H1 (cell line): ENCODE results near the gene COPG1. TPM values are rescaled to one million over a fixed set of nuclear protein-coding genes. Genes with fewer than 3 reads are reported as not detected.

ENCODE experiments used
- CTCF ChIA-PET: fragments of 300-600 bp; sonication (Branson Sonifier 250); formaldehyde crosslinking; loops from one replicate; lab custom pipeline; 2021; ENCODE audit not compliant: partially characterized antibody; lab: Charles Lee
- POLR2A ChIA-PET: fragments of 300-600 bp; sonication (Branson Sonifier 250); formaldehyde crosslinking; loops from one replicate; lab custom pipeline; 2021; ENCODE audit warnings: inconsistent platforms; ENCODE audit not compliant: partially characterized antibody; lab: Charles Lee
- DNase-seq, 2 experiments: peaks; one replicate each; pipeline versions ENCODE4 v3.0.0 to v3.0.0-alpha.2; 2010 to 2022; ENCODE audit warnings: low spot score in 2 of 2, low read depth in 1 of 2, mixed read lengths in 1 of 2
- FAIRE-seq: peaks from 2 replicates; lab custom pipeline; 2011; peaks lifted over from hg19 to GRCh38; lab: Jason Lieb, UNC
- H2AFZ ChIP-seq: 2 replicates; pipeline ENCODE4 v1.8.1; 2012; ENCODE audit warnings: low read length, inconsistent platforms
- H2AK5ac ChIP-seq: 2 replicates; pipeline ENCODE4 v1.6.1; 2013; ENCODE audit warnings: low read depth, low read length
- H2BK120ac ChIP-seq: replicated peaks from 2 replicates; pipeline ENCODE3; 2013; ENCODE audit warnings: low read depth, low read length, inconsistent platforms
- H2BK12ac ChIP-seq: 2 replicates; pipeline ENCODE4 v1.6.1; 2013; ENCODE audit warnings: low read depth, low read length
- H2BK15ac ChIP-seq: 2 replicates; pipeline ENCODE4 v1.6.1; 2013; ENCODE audit warnings: low read length
- H2BK20ac ChIP-seq: 2 replicates; pipeline ENCODE4 v1.6.1; 2013; ENCODE audit warnings: low read length
- H2BK5ac ChIP-seq: 2 replicates; pipeline ENCODE4 v1.6.1; 2013; ENCODE audit warnings: low read depth, low read length
- H3K14ac ChIP-seq: 2 replicates; pipeline ENCODE4 v1.6.1; 2013; ENCODE audit warnings: inconsistent platforms; ENCODE audit not compliant: insufficient read length
- H3K18ac ChIP-seq: 2 replicates; pipeline ENCODE4 v1.6.1; 2013; ENCODE audit warnings: low read length; ENCODE audit errors: extremely low read depth
- H3K23ac ChIP-seq: 2 replicates; pipeline ENCODE4 v1.6.1; 2013; ENCODE audit warnings: inconsistent platforms; ENCODE audit not compliant: insufficient read length
- H3K23me2 ChIP-seq: 2 replicates; pipeline ENCODE4 v1.6.1; 2013; ENCODE audit warnings: low read depth, low read length
- H3K27ac ChIP-seq: 2 replicates; pipeline ENCODE4 v1.6.1; 2011; ENCODE audit warnings: low read depth, low read length, inconsistent platforms
- H3K27me3 ChIP-seq, 4 experiments: replicated peaks in 1 of 4; 1 replicate in 1 of 4; 2 replicates in 3 of 4; pipeline versions ENCODE4 v1.6.1 to v1.8.1; 2011 to 2013; ENCODE audit warnings: low read length in 3 of 4, mild to moderate bottlenecking in 3 of 4, inconsistent platforms in 2 of 4, mixed read lengths in 2 of 4, moderate library complexity in 1 of 4; ENCODE audit not compliant: control insufficient read depth in 3 of 4, insufficient read depth in 3 of 4; ENCODE audit errors: extremely low read depth in 1 of 4
- H3K36me3 ChIP-seq, 4 experiments: 2 replicates each; pipeline versions ENCODE4 v1.6.1 to v1.8.1; 2011 to 2013; ENCODE audit warnings: mild to moderate bottlenecking in 4 of 4, low read length in 3 of 4, moderate library complexity in 2 of 4, control low read depth in 1 of 4, inconsistent platforms in 1 of 4; ENCODE audit not compliant: insufficient read depth in 4 of 4, control insufficient read depth in 2 of 4
- H3K4ac ChIP-seq: replicated peaks from 2 replicates; pipeline ENCODE3; 2013; ENCODE audit warnings: low read length, low read depth, mixed read lengths, inconsistent platforms; ENCODE audit not compliant: insufficient read length
- H3K4me1 ChIP-seq, 4 experiments: replicated peaks in 1 of 4; 1 replicate in 1 of 4; 2 replicates in 3 of 4; pipeline versions ENCODE4 v1.6.1 to v1.8.1; 2011 to 2013; ENCODE audit warnings: low read length in 3 of 4, inconsistent platforms in 2 of 4, mixed read lengths in 1 of 4; ENCODE audit not compliant: insufficient read depth in 4 of 4, control insufficient read depth in 3 of 4
- H3K4me2 ChIP-seq, 2 experiments: 2 replicates each; pipeline versions ENCODE4 v1.6.1 to v1.8.1; 2011 to 2013; ENCODE audit warnings: low read depth in 2 of 2, low read length in 2 of 2, control low read depth in 1 of 2, inconsistent platforms in 1 of 2, mild to moderate bottlenecking in 1 of 2; ENCODE audit not compliant: insufficient read depth in 1 of 2
- H3K4me3 ChIP-seq, 4 experiments: fragments of 200-600, 300-600 bp in 1 of 4; sonication (generic), shearing (Covaris generic), sonication (Bioruptor Twin) in 1 of 4; 2 replicates each; pipeline versions ENCODE4 v1.5.1 to v1.8.1; 2011 to 2016; ENCODE audit warnings: low read length in 4 of 4, low read depth in 3 of 4, control low read depth in 2 of 4, inconsistent platforms in 2 of 4, mild to moderate bottlenecking in 2 of 4, mixed read lengths in 1 of 4, moderate library complexity in 1 of 4; ENCODE audit not compliant: insufficient read depth in 2 of 4; ENCODE audit errors: extremely low read depth in 1 of 4
- H3K56ac ChIP-seq: replicated peaks from 2 replicates; pipeline ENCODE3; 2013; ENCODE audit warnings: low read depth, mild to moderate bottlenecking, mixed read lengths, low read length, inconsistent platforms; ENCODE audit not compliant: insufficient read length
- H3K79me1 ChIP-seq: 2 replicates; pipeline ENCODE4 v1.6.1; 2013; ENCODE audit warnings: low read depth, low read length, control low read depth
- H3K79me2 ChIP-seq, 2 experiments: 2 replicates each; pipeline versions ENCODE4 v1.6.1 to v1.8.1; 2012 to 2013; ENCODE audit warnings: low read length in 2 of 2, mild to moderate bottlenecking in 2 of 2, inconsistent platforms in 1 of 2; ENCODE audit not compliant: insufficient read depth in 2 of 2, control insufficient read depth in 1 of 2
- H3K9ac ChIP-seq, 4 experiments: replicated peaks in 1 of 4; 1 replicate in 1 of 4; 2 replicates in 3 of 4; pipeline versions ENCODE4 v1.6.1 to v1.8.1; 2011 to 2013; ENCODE audit warnings: low read depth in 3 of 4, low read length in 3 of 4, control low read depth in 2 of 4, mild to moderate bottlenecking in 2 of 4, moderate library complexity in 2 of 4, inconsistent platforms in 1 of 4; ENCODE audit errors: extremely low read depth in 1 of 4
- H3K9me3 ChIP-seq, 2 experiments: 2 replicates each; pipeline versions ENCODE4 v1.6.1 to v1.8.1; 2012 to 2013; ENCODE audit warnings: mild to moderate bottlenecking in 2 of 2, moderate library complexity in 2 of 2, control low read depth in 1 of 2, inconsistent platforms in 1 of 2, low read depth in 1 of 2, low read length in 1 of 2, mixed read lengths in 1 of 2; ENCODE audit not compliant: insufficient read depth in 2 of 2
- H4K20me1 ChIP-seq, 2 experiments: replicated peaks in 1 of 2; 2 replicates each; pipeline versions ENCODE3 to v1.8.1; 2011 to 2013; ENCODE audit warnings: inconsistent platforms in 2 of 2, low read length in 2 of 2, mild to moderate bottlenecking in 1 of 2; ENCODE audit not compliant: insufficient read depth in 2 of 2, control insufficient read depth in 1 of 2
- H4K5ac ChIP-seq: 2 replicates; pipeline ENCODE4 v1.6.1; 2013; ENCODE audit warnings: low read length, low read depth, mixed read lengths, inconsistent platforms; ENCODE audit not compliant: insufficient read length
- H4K8ac ChIP-seq: 2 replicates; pipeline ENCODE4 v1.8.0; 2013; ENCODE audit warnings: mild to moderate bottlenecking, moderate library complexity, low read length, inconsistent platforms; ENCODE audit not compliant: insufficient read depth; ENCODE audit errors: extremely low read depth
- H4K91ac ChIP-seq: replicated peaks from 2 replicates; pipeline ENCODE3; 2013; ENCODE audit warnings: low read length, mixed read lengths, inconsistent platforms; ENCODE audit not compliant: insufficient read length
- JUND ChIP-seq: IDR thresholded peaks from 2 replicates; pipeline ENCODE4 v1.6.1; 2011; ENCODE audit warnings: mild to moderate bottlenecking, improper control_type of control experiment, low read length
- WGBS, 2 experiments: shearing (Covaris generic) in 1 of 2; methylation state at CpG; one replicate each; pipeline versions ENCODE4 v1.1.6 to v1.1.7; 2013 to 2015; ENCODE audit warnings: low lambda C conversion rate in 2 of 2, mixed read lengths in 2 of 2, inconsistent platforms in 1 of 2, low coverage in 1 of 2, missing lambda C conversion rate in 1 of 2; ENCODE audit not compliant: insufficient replicate concordance in 2 of 2, insufficient coverage in 1 of 2, insufficient read length in 1 of 2; ENCODE audit errors: extremely low coverage in 1 of 2, missing lambda C conversion rate in 1 of 2; 5-methylcytosine and 5-hydroxymethylcytosine counted together
- polyA plus RNA-seq, 7 experiments: library from polyadenylated mRNA; depleted of rRNA in 3 of 7; stranded (reverse) in 5 of 7; unstranded in 2 of 7; fragments of >200 nt in 5 of 7; fragments of 200-250 nt in 2 of 7; gene quantifications; 1 replicate in 5 of 7; 2 replicates in 1 of 7; 4 replicates in 1 of 7; pipeline versions ENCODE4 v1.2.1 to v1.2.3, GENCODE V29; 2011 to 2013; ENCODE audit warnings: missing spikeins in 2 of 7, mixed read lengths in 2 of 7
- total RNA-seq: library from RNA; stranded (reverse); fragmentation: NEBNext Ultra II Directional; extraction: Animal tissue kit (Norgen Biotek cat#: 25700); gene quantifications from 2 replicates; pipeline ENCODE4 v1.2.1, GENCODE V29; 2021

COPG1 gene
- total and polyA plus RNA-seq, 2 of the 8 experiments (the other 6 are each of a cell fraction or from before 2014, with no cell fraction given), result 52.7 to 106 TPM

DNA sequence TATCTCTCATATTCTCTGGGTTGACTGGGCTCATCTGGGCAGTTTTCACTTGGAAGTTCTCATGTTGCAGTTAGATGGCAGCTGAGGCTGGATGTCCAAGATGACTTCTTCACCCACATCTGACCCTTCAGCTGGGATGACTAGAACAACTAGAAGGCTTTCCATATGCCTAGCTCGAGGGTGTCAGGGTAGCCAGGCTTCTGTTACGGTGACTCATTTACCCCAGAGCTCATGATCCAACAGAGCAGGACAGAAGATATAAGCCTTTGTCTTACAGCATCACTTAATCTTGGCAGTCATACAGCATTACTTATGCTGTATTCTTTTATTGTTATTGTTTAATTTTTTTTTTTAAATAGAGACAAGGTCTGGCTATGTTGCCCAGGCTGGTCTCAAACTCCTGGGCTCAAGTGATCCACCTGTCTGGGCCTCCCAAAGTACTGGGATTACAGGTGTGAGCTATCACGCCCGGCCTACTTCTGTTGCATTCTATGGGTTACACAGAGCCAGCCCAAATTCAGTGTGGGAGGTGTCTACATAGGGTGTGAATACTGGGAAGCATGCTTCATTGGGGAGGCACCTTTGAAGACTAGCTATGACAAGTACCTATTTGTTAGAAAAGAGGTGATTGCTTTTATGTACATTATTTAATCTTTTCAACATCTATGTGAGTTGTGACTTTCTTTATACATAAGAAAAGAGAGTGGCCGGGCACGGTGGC lies 40.0 kb downstream of the COPG1 start:
- Histone ChIP-seq H2BK5ac (no peak overlapping the region), H3K14ac (no peak overlapping the region), H3K79me1 (no peaks in the 10 kb centered on the region), H3K27ac (no peak overlapping the region), H2AK5ac (no peak overlapping the region), H4K20me1 (peaks cover 0 to 2% of the 10 kb centered on the region in 2 experiments), H2BK15ac (no peak overlapping the region), H3K9me3 (no peaks in the 10 kb centered on the region), H3K4me3 (no peak overlapping the region), H3K23ac (no peak overlapping the region), H3K18ac (no peak overlapping the region), H3K36me3 (peaks cover 5 to 20% (median 15%) of the 10 kb centered on the region in 4 experiments; a peak in 7 of 8 replicates), H3K4me1 (no peaks in the 10 kb centered on the region), H4K91ac (no peak overlapping the region), H3K23me2 (no peaks in the 10 kb centered on the region), H3K9ac (no peak overlapping the region), H4K8ac (no peak overlapping the region), H3K27me3 (no peaks in the 10 kb centered on the region), H2BK20ac (no peak overlapping the region), H3K4ac (no peak overlapping the region), H2AFZ (no peak overlapping the region), H3K56ac (no peak overlapping the region), H2BK120ac (no peak overlapping the region), H4K5ac (no peak overlapping the region), H2BK12ac (no peak overlapping the region), H3K4me2 (no peak overlapping the region), H3K79me2 (no peaks in the 10 kb centered on the region)
- 94% methylated on average over 6 of the region's 6 CpGs; no CpG with 5 or more reads in 1 of the 2 experiments for WGBS, 2 experiments
- no peak for FAIRE-seq
- DNase-seq, result no peak
- ChIA-PET CTCF (interaction anchor here (0.8 to 1.0 kb wide), 2 partner anchors 27 to 37 kb away, joined by 3 to 4 read pairs; a partner anchor contains a TSS), POLR2A (interaction anchor here (0.6 to 1.7 kb wide), 4 partner anchors 10 to 27 kb away, joined by 3 to 4 read pairs (median 3); a partner anchor contains a TSS)
- no peak for TF ChIP-seq JUND
